Measurements from ENCODE around the gene HECTD1.

Gene HECTD1

GRCh38 chr14:31080484-31080883 lies 127.1 kb downstream of the HECTD1 start:
- no peaks in the 10 kb centered on the region for H3K27me3 ChIP-seq (ENCODE audit: insufficient read depth, low read depth, severe bottlenecking)
- no peak overlapping the region for H3K4me3 ChIP-seq (ENCODE audit: low read depth, low read length)
- no peaks in the 10 kb centered on the region for H3K36me3 ChIP-seq
- TF ChIP-seq CTCF (IDR thresholded peaks at IDR 0.05; ENCODE audit: low read depth, low read length) = no peak
- H3K9me3 ChIP-seq (ENCODE audit: severe bottlenecking) = no peaks in the 10 kb centered on the region
- H3K27ac ChIP-seq = no peak overlapping the region
- DNase-seq = no peak

- H3K4me3 ChIP-seq (ENCODE audit: low read depth, low read length) = no peak overlapping the region
- no peaks in the 10 kb centered on the region for H3K9me3 ChIP-seq (ENCODE audit: severe bottlenecking)
- no peaks in the 10 kb centered on the region for H3K27me3 ChIP-seq (ENCODE audit: insufficient read depth, low read depth, severe bottlenecking)
These were observed 127.5 kb downstream of the HECTD1 start for GRCh38 chr14:31080056-31080455.

GRCh38 chr14:31078766-31079165 lies 128.8 kb downstream of the HECTD1 start:
- no peak for DNase-seq
- Histone ChIP-seq H3K9me3 (ENCODE audit: severe bottlenecking) (no peaks in the 10 kb centered on the region), H3K27ac (no peak overlapping the region), H3K4me3 (ENCODE audit: low read depth, low read length) (no peak overlapping the region), H3K27me3 (ENCODE audit: insufficient read depth, low read depth, severe bottlenecking) (no peaks in the 10 kb centered on the region), H3K36me3 (peaks cover 5% of the 10 kb centered on the region; the same call in 1 of the 2 replicates)
- TF ChIP-seq CTCF (IDR thresholded peaks at IDR 0.05; ENCODE audit: low read depth, low read length) = no peak

More at GRCh38 chr14:31080056-31080455, 127.5 kb downstream of the HECTD1 start:
- TF ChIP-seq CTCF (IDR thresholded peaks at IDR 0.05; ENCODE audit: low read depth, low read length) = no peak
- DNase-seq = no peak
- Histone ChIP-seq H3K27ac (no peak overlapping the region), H3K36me3 (peaks cover 3% of the 10 kb centered on the region; the same call in 1 of the 2 replicates)

GRCh38 chr14:31075144-31075543 lies 132.4 kb downstream of the HECTD1 start:
- Histone ChIP-seq H3K4me3 (ENCODE audit: low read depth, low read length) (no peak overlapping the region), H3K27ac (no peak overlapping the region), H3K9me3 (ENCODE audit: severe bottlenecking) (no peaks in the 10 kb centered on the region), H3K27me3 (ENCODE audit: insufficient read depth, low read depth, severe bottlenecking) (no peaks in the 10 kb centered on the region), H3K36me3 (peaks cover 5% of the 10 kb centered on the region; the same call in 1 of the 2 replicates)
- no peak for DNase-seq
- TF ChIP-seq CTCF (IDR thresholded peaks at IDR 0.05; ENCODE audit: low read depth, low read length) = no peak

- no peak overlapping the region for H3K27ac ChIP-seq
- no peak overlapping the region for H3K4me3 ChIP-seq (ENCODE audit: low read depth, low read length)
- peaks cover 5% of the 10 kb centered on the region; the same call in 1 of the 2 replicates for H3K36me3 ChIP-seq
- H3K9me3 ChIP-seq (ENCODE audit: severe bottlenecking) = no peaks in the 10 kb centered on the region
- H3K27me3 ChIP-seq (ENCODE audit: insufficient read depth, low read depth, severe bottlenecking) = no peaks in the 10 kb centered on the region
- TF ChIP-seq CTCF (IDR thresholded peaks at IDR 0.05; ENCODE audit: low read depth, low read length) = no peak
- no peak for DNase-seq
These were observed 136.4 kb downstream of the HECTD1 start for GRCh38 chr14:31071151-31071550.

- Histone ChIP-seq H3K36me3 (peaks cover 5% of the 10 kb centered on the region; the same call in 1 of the 2 replicates), H3K9me3 (ENCODE audit: severe bottlenecking) (no peaks in the 10 kb centered on the region), H3K27ac (no peak overlapping the region), H3K4me3 (ENCODE audit: low read depth, low read length) (no peak overlapping the region), H3K27me3 (ENCODE audit: insufficient read depth, low read depth, severe bottlenecking) (no peaks in the 10 kb centered on the region)
- DNase-seq = no peak
- TF ChIP-seq CTCF (IDR thresholded peaks at IDR 0.05; ENCODE audit: low read depth, low read length) = no peak
These were observed 137.2 kb downstream of the HECTD1 start for GRCh38 chr14:31070431-31070830.

Measured in WERI-Rb-1 (cell line).